Fibroblast of upper back skin (primary cell): ENCODE measurements around the gene LIPK.
"Not testable (repeated sequence)": the region's sequence is repeated elsewhere in the genome, so short reads cannot be mapped to it uniquely, and the experiment has no call there.

Experiments
- DNase-seq: peaks from one replicate; pipeline ENCODE4 v3.0.0-alpha.2; 2013

The LIPK gene, protein sequence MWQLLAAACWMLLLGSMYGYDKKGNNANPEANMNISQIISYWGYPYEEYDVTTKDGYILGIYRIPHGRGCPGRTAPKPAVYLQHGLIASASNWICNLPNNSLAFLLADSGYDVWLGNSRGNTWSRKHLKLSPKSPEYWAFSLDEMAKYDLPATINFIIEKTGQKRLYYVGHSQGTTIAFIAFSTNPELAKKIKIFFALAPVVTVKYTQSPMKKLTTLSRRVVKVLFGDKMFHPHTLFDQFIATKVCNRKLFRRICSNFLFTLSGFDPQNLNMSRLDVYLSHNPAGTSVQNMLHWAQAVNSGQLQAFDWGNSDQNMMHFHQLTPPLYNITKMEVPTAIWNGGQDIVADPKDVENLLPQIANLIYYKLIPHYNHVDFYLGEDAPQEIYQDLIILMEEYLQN

DNA sequence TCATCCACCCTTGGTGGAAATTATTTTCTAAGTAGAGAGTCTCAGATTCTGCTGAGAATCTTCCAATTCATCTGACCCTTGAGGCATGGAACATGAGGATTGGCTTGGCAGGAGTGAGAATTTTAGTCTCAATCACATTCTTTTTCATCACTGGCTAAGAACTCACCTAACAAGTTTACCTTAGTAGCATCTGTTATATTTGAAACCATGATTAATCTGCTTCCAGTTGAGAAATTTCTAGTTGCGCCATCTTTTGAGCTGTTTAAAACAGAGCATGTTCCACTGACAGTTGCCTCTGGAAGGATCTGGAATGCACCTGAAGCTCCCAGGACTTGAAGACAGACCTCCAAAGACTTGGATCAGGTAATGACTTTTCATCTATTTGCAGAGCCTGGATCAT lies at the start of gene LIPK:
Gene LIPK, plus strand, starts transcription at position 292 of the 400 bp plus-strand sequence. CDS start 18,295 bp downstream, outside the sequence.
- no peak for DNase-seq

- peak; percentile 48 for DNase-seq
These were observed 48.1 kb upstream of the LIPK start for GRCh38 chr10:88657901-88658300.

- DNase-seq, result no peak
These were observed 46.1 kb upstream of the LIPK start for GRCh38 chr10:88659725-88660597.

DNA sequence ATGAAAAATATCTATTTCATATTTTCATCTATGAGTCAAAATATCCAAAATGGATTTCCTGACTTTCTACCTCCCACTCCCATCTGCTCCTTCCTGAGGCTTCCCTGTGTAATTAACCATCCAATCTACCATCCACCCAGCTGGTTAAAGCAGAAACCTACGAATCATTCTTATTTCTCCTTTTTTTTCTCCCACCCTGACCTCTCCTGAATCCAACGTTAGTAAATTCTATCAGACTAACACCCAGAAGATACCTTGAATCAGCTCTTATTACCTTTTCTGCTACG lies 45.5 kb upstream of the LIPK start:
- peak; percentile 36 for DNase-seq

GRCh38 chr10:88661018-88661417 lies 45.0 kb upstream of the LIPK start:
- no peak for DNase-seq

DNA sequence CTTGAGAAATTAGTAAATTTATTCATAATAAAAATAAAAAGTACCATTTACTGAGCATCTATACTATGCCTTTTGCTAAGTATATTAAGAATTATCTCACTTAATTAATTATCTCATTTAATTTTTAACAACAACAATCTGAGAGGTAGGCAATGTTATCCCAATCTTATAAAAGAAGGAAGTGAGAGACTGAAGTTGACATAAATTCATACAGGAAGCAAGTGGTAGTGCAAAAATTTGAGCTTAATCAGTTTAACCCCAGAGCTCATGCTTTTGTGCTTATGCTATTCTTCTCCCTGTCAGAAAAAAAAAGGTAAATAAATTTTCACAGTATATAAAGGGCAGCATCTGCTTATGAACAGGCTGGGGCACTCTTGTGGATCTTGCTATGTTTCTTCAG lies 44.5 kb upstream of the LIPK start:
- no peak for DNase-seq

- not testable (repeated sequence) for DNase-seq
These were observed 42.9 kb upstream of the LIPK start for GRCh38 chr10:88663153-88663552.

GRCh38 chr10:88664142-88664541 lies 41.9 kb upstream of the LIPK start, which contains the start of gene LIPF:
Gene LIPF (plus strand): TSS chr10:88664442. CDS start chr10:88667298, 2,856 bp downstream.
- DNase-seq, result no peak

- no peak for DNase-seq
These were observed 37.6 kb upstream of the LIPK start for GRCh38 chr10:88668465-88668864.

- DNase-seq, result no peak
These were observed 35.6 kb upstream of the LIPK start for GRCh38 chr10:88670497-88670896.

DNA sequence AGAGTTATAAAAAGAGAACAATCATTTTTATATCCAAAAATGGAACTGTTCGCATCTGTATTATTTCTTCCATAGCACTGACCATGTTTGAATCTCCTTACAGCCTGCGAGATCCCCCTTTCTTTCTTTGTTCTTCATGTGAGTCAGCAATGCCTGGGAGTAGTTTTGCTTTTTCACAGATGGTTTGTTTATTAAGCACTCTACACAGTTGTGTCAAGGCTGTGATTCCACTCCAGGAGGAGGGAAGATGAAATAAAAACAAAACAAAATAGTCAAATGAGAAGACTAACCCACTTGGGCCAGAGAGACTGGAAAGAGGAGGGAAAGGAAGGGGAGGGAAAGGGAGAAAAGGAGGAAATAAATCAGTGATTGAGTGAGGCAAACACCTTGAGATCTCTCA lies 34.0 kb upstream of the LIPK start:
- no peak for DNase-seq

DNA sequence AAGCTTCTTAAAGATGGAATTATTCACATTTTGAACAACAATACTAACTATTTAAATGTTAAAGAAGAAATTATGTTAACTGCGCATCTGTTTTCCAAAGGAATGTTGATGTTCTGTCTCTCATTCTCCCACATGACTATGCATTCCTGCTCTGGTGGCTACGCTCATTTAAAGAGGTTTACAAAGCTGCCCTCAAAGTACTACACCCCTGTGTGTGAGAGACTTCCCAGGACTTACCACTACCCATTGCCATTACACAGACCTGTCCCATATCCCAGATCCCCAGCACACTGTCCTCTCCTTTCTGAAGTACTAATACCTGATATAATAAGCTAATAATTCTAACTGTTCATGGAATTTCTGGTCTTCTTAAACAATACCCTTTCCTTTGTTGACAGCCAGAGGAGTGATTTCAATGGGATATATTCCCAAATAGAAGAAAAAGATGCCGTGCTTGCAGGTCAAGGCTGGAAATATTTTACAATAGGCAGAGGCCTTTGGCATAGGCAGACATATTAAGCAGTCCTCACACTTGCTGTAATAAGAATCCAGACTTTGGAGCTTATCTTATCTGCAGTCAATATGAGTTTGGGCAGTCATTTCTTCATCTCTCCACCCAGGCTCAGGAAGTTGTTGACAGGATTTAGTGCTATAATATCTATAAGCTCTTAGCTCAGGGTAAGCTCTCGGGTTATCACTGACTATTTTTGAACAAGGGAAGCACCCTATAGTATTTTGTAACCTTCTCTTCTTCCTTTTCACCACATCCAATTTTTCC lies 29.6 kb upstream of the LIPK start:
- DNase-seq, result no peak

DNA sequence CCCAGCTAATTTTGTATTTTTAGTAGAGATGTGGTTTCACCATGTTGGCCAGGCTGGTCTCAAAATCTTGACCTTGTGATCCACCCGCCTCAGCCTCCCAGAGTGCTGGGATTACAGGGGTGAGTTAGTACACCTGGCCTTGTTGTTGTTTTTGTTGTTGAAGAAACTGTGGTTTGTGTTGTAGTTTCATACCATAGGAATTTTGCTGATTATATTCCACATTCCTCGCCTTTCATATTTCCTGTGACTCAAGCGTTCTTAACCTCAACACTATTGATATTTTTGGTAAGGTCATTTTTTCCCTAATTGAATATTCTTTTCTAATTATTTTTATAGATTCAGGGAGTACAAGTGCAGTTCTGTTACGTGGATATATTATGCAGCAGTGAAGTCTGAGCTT lies 25.1 kb upstream of the LIPK start:
- DNase-seq, result no peak

GRCh38 chr10:88682491-88682890 lies 23.6 kb upstream of the LIPK start:
- DNase-seq, result no peak

DNA sequence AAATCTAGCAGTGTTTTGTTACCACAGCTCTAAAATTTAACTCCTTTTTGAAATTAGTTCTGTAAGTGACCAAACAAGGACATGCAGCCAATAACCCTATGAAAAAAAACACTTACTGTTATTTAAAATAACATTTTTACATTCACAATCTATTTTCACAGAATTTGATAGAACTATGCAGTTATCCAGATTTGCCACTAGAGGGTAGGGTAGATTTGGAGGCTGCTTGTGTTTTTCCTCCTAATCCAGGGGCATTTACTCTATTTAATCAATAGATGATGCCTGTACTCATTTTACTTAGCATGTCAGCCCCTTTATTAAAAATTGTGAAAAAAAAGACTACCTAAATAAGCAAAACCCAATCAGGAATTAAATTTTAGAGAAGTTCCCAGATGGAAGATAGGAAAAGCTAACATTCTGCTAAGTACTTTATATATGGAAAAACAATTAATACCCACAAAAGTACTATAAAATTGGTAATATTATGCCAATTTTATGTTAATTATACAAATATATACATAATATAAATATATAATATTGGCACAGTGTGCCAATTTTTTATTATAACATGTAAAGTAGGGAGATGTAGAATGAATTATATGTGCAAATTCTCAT lies 18.1 kb upstream of the LIPK start:
- DNase-seq, result peak; percentile 33

GRCh38 chr10:88689366-88689765 lies 16.7 kb upstream of the LIPK start:
- no peak for DNase-seq

GRCh38 chr10:88693392-88694020 lies 12.5 kb upstream of the LIPK start:
- DNase-seq, result no peak

GRCh38 chr10:88702848-88703597 lies 3.0 kb upstream of the LIPK start:
- DNase-seq, result no peak

DNA sequence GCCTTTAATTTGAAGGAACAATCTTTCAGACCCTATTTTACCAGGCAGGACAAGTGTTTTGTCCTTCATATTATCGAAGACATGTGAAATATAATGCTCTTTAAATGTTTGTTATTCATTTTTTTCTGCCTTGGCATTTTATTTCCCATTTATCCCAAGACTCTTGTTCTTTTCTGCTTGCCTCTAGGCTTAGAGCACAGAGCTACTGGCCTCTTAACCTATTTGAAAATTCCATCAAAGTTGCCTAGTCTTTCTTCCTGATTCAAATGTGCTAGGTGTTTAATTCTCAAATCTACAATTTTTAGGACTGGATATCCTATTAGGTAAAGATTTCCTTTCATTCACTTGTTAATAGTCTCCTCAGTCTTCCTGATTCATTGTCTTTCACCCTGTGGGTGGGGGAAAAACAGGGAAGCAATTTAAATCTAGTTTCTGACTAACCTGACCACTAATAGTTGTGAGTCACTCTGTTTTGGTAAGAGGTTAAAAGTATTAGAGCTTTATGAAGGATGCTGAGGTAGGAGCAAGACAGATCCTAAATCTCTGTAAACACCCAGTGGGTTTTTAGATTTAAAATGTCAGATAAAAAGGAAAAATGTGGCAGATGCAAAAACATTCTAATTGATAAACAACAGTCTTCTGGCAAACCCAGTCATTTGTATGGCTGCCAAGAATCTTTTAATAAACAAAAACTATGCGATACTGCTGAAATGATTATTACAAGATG lies 1.5 kb downstream of the LIPK start:
- DNase-seq, result peak; percentile 78

DNA sequence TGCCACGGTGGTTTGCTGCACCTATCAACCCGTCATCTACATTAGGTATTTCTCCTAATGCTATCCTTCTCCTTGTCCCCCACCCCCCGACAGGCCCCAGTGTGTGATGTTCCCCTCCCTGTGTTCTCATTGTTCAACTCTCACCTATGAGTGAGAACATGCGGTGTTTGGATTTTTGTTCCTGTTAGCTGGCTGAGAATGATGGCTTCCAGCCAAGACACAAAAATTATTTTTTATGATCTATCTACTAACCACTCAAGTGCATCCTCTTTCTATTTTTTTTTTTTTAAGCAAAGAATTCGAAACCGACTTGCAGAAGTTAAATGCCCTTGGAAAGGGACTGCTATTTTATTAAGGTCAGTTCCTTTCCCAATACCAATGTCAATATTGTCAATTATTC lies 3.3 kb downstream of the LIPK start:
- not testable (repeated sequence) for DNase-seq

GRCh38 chr10:88715517-88715916 lies 9.5 kb downstream of the LIPK start:
- no peak for DNase-seq
